Daoy (cell line): ENCODE data around the gene TMEM132A. TPM values are rescaled to one million over a fixed set of nuclear protein-coding genes. Genes with fewer than 3 reads are reported as not detected.

Experiments
- DNase-seq: peaks from one replicate; pipeline ENCODE4 v3.0.0-alpha.2; 2015; ENCODE audit warnings: low read depth
- total RNA-seq: library from RNA; depleted of rRNA; stranded (reverse); fragments of >200 nt; shearing (Covaris generic); gene quantifications from 2 replicates; pipeline ENCODE4 v1.2.3, GENCODE V29; 2014

TMEM132A gene
- total RNA-seq, 1 experiment from 2014 or later = 59.4 TPM

GRCh38 chr11:60937144-60937527 is 12.9 kb downstream of the TMEM132A start:
- DNase-seq = no peak

GRCh38 chr11:60937811-60938210 is 13.6 kb downstream of the TMEM132A start:
- no peak for DNase-seq

GRCh38 chr11:60938500-60938899 is 14.2 kb downstream of the TMEM132A start:
- no peak for DNase-seq

- no peak for DNase-seq
Observed at GRCh38 chr11:60939301-60939700, 15.0 kb downstream of the TMEM132A start.

GRCh38 chr11:60939855-60940254 is 15.6 kb downstream of the TMEM132A start:
- DNase-seq = no peak

- no peak for DNase-seq
Observed at GRCh38 chr11:60941371-60942119, 17.3 kb downstream of the TMEM132A start.

- DNase-seq = no peak
Observed at GRCh38 chr11:60942219-60942618, 18.0 kb downstream of the TMEM132A start.

GRCh38 chr11:60942970-60943565 is 18.8 kb downstream of the TMEM132A start:
- peak; percentile 42 for DNase-seq

GRCh38 chr11:60944490-60945294 is 20.4 kb downstream of the TMEM132A start:
- DNase-seq = no peak

- no peak for DNase-seq
Observed at GRCh38 chr11:60945295-60945667, 21.0 kb downstream of the TMEM132A start.

GRCh38 chr11:60946601-60947264 is 22.5 kb downstream of the TMEM132A start:
- no peak for DNase-seq

GRCh38 chr11:60947700-60948099 is 23.4 kb downstream of the TMEM132A start:
- DNase-seq = no peak

GRCh38 chr11:60948250-60948649 is 24.0 kb downstream of the TMEM132A start:
- no peak for DNase-seq

GRCh38 chr11:60950024-60950423 is 25.8 kb downstream of the TMEM132A start:
- no peak for DNase-seq

GRCh38 chr11:60950933-60951605 is 26.8 kb downstream of the TMEM132A start:
- no peak for DNase-seq

GRCh38 chr11:60951606-60951903 is 27.3 kb downstream of the TMEM132A start:
- DNase-seq = no peak

GRCh38 chr11:60951904-60952741 is 27.9 kb downstream of the TMEM132A start, which contains the start of gene SLC15A3:
TSS of gene SLC15A3 (minus strand) at chr11:60952176. CDS start at chr11:60951551, 625 bp downstream.
- DNase-seq = peak; percentile 51

- no peak for DNase-seq
Observed at GRCh38 chr11:60952742-60953170, 28.5 kb downstream of the TMEM132A start.

- no peak for DNase-seq
Observed at GRCh38 chr11:60953781-60954180, 29.5 kb downstream of the TMEM132A start.

- no peak for DNase-seq
Observed at GRCh38 chr11:60954421-60954820, 30.2 kb downstream of the TMEM132A start.

GRCh38 chr11:60955571-60955970 is 31.3 kb downstream of the TMEM132A start:
- DNase-seq = no peak
